Epithelial cell of prostate (primary cell): Measurements from ENCODE around the gene UGCG.
"Not testable (repeated sequence)": the region's sequence is repeated elsewhere in the genome, so short reads cannot be mapped to it uniquely, and the experiment has no call there.

Experiments
- DNase-seq: peaks from one replicate; pipeline ENCODE4 v3.0.0-alpha.2; 2011; ENCODE audit warnings: low read depth, low spot score
- H3K27ac ChIP-seq: fragments of 450-650 bp; 2 replicates; pipeline ENCODE4 v1.5.1; 2017; ENCODE audit warnings: mild to moderate bottlenecking

The UGCG gene

GRCh38 chr9:111895996-111896941, at the start of gene UGCG:
TSS of gene UGCG (plus strand) at chr9:111896814. CDS start at chr9:111897216, 402 bp downstream.
- peak within 1 kb of the TSS; percentile 91 for H3K27ac ChIP-seq
- DNase-seq, result peak; percentile 64

- peak overlapping the region; percentile 84 for H3K27ac ChIP-seq
- DNase-seq, result peak; percentile 82
Observed at GRCh38 chr9:111851553-111851952, 45.1 kb upstream of the UGCG start.

- no peak for DNase-seq
- peak overlapping the region; percentile 84 for H3K27ac ChIP-seq
Observed at GRCh38 chr9:111852291-111852690, 44.3 kb upstream of the UGCG start.

- DNase-seq, result no peak
- H3K27ac ChIP-seq, result peak overlapping the region; percentile 84
Observed at GRCh38 chr9:111853450-111853827, 43.2 kb upstream of the UGCG start.

GRCh38 chr9:111854799-111855198, 41.8 kb upstream of the UGCG start:
- DNase-seq, result no peak
- H3K27ac ChIP-seq, result no peak overlapping the region

GRCh38 chr9:111857555-111858211, 38.9 kb upstream of the UGCG start:
- peak; percentile 83 for DNase-seq
- H3K27ac ChIP-seq, result peak overlapping the region; percentile 60

GRCh38 chr9:111860443-111860842, 36.2 kb upstream of the UGCG start:
- H3K27ac ChIP-seq, result no peak overlapping the region

GRCh38 chr9:111863636-111864035, 33.0 kb upstream of the UGCG start:
- no peak for DNase-seq
- no peak overlapping the region for H3K27ac ChIP-seq

More at GRCh38 chr9:111860443-111860842, 36.2 kb upstream of the UGCG start:
- DNase-seq, result no peak

- H3K27ac ChIP-seq, result peak overlapping the region; percentile 64
- peak; percentile 68 for DNase-seq
Observed at GRCh38 chr9:111866976-111867375, 29.6 kb upstream of the UGCG start.

- DNase-seq, result no peak
- no peak overlapping the region for H3K27ac ChIP-seq
Observed at GRCh38 chr9:111868475-111868874, 28.1 kb upstream of the UGCG start.

- no peak overlapping the region for H3K27ac ChIP-seq
- no peak for DNase-seq
Observed at GRCh38 chr9:111870774-111871498, 25.7 kb upstream of the UGCG start.

GRCh38 chr9:111871499-111871855, 25.1 kb upstream of the UGCG start:
- DNase-seq, result no peak
- H3K27ac ChIP-seq, result no peak overlapping the region

GRCh38 chr9:111872886-111873285, 23.7 kb upstream of the UGCG start:
- peak overlapping the region; percentile 97 for H3K27ac ChIP-seq
- no peak for DNase-seq

GRCh38 chr9:111873901-111874300, 22.7 kb upstream of the UGCG start:
- H3K27ac ChIP-seq, result peak overlapping the region; percentile 97
- DNase-seq, result no peak

GRCh38 chr9:111874500-111874899, 22.1 kb upstream of the UGCG start:
- peak overlapping the region; percentile 97 for H3K27ac ChIP-seq
- DNase-seq, result no peak

GRCh38 chr9:111875291-111875690, 21.3 kb upstream of the UGCG start:
- DNase-seq, result not testable (repeated sequence)
- H3K27ac ChIP-seq, result peak overlapping the region; percentile 97

- H3K27ac ChIP-seq, result peak overlapping the region; percentile 97
- not testable (repeated sequence) for DNase-seq
Observed at GRCh38 chr9:111875691-111876090, 20.9 kb upstream of the UGCG start.

GRCh38 chr9:111876179-111876578, 20.4 kb upstream of the UGCG start:
- DNase-seq, result no peak

GRCh38 chr9:111877420-111877819, 19.2 kb upstream of the UGCG start:
- no peak for DNase-seq
- no peak overlapping the region for H3K27ac ChIP-seq

More at GRCh38 chr9:111876179-111876578, 20.4 kb upstream of the UGCG start:
- peak overlapping the region; percentile 97 for H3K27ac ChIP-seq

- no peak overlapping the region for H3K27ac ChIP-seq
- no peak for DNase-seq
Observed at GRCh38 chr9:111878946-111879345, 17.7 kb upstream of the UGCG start.
